H1 (cell line): ENCODE results near the gene FTCDNL1. TPM values are rescaled to one million over a fixed set of nuclear protein-coding genes. Genes with fewer than 3 reads are reported as not detected.

Source experiments
- EZH2 ChIP-seq: fragments of 200-600 bp; sonication (generic); IDR thresholded peaks from 2 replicates; pipeline ENCODE4 v1.7.1; 2012; ENCODE audit warnings: low read depth, mild to moderate bottlenecking, moderate library complexity, low read length, inconsistent platforms; ENCODE audit not compliant: severe bottlenecking
- SIRT6 ChIP-seq: IDR thresholded peaks from one replicate; pipeline ENCODE4 v1.7.1; 2012; ENCODE audit warnings: low read length, inconsistent platforms
- SUZ12 ChIP-seq: fragments of 200-600 bp; sonication (generic); IDR thresholded peaks from 2 replicates; pipeline ENCODE4 v1.6.1; 2012; ENCODE audit warnings: mild to moderate bottlenecking, inconsistent platforms, low read length, moderate library complexity, mixed read lengths
- TCF12 ChIP-seq: IDR thresholded peaks from 2 replicates; pipeline ENCODE4 v1.6.1; 2011; ENCODE audit warnings: low read depth, mild to moderate bottlenecking, low read length
- polyA plus RNA-seq, 7 experiments: library from polyadenylated mRNA; depleted of rRNA in 3 of 7; stranded (reverse) in 5 of 7; unstranded in 2 of 7; fragments of >200 nt in 5 of 7; fragments of 200-250 nt in 2 of 7; gene quantifications; 1 replicate in 5 of 7; 2 replicates in 1 of 7; 4 replicates in 1 of 7; pipeline versions ENCODE4 v1.2.1 to v1.2.3, GENCODE V29; 2011 to 2013; ENCODE audit warnings: missing spikeins in 2 of 7, mixed read lengths in 2 of 7
- total RNA-seq: library from RNA; stranded (reverse); fragmentation: NEBNext Ultra II Directional; extraction: Animal tissue kit (Norgen Biotek cat#: 25700); gene quantifications from 2 replicates; pipeline ENCODE4 v1.2.1, GENCODE V29; 2021

The FTCDNL1 gene
- total and polyA plus RNA-seq, 2 of the 8 experiments (the other 6 are each of a cell fraction or from before 2014, with no cell fraction given): 0.41 to 0.97 TPM

DNA sequence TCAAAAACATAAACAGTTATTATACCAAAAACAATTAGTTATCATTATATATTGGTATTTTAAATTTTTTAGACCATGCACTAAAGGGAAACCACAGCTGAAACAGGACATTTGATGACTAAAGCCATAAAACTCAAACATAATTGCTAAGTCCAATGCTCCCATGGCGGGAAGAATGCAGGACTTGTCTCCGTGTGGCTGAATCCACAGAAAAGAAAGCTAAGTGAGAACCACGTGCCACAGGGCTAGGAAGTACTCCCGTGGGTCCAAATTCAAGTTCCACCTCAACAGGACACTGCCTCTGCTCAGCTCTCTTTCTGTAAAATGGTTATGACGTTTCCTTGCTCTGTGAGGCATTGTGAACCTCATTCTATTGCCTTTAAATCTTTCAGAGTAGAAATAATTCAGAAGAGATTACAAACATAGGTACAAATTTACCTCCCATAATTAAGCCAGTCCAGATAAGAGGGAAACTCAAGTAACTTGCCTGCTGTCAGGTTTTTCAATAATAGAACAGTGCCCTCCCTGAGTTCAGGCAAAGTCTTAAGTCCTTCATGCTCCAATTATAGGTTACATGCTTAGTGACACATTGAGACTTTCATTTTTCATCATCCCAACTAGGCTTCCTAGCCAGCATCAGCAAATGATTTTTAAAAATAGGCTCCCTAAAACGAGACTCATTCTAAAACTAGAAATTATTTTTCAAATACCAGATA is 36.7 kb downstream of the FTCDNL1 start (continued):
- TF ChIP-seq EZH2 (no peak), SIRT6 (no peak), SUZ12 (no peak), TCF12 (no peak)
